Peyer's patch (tissue), 4 donors: ENCODE measurements around the gene PSMD13.

Experiments used
- CTCF ChIP-seq, 6 experiments: fragments of 450-650 bp in 4 of 6; fragments of 200-600 bp in 2 of 6; sonication (generic) in 1 of 6; IDR thresholded peaks; one replicate each; pipeline ENCODE4 v1.5.1; 2017 to 2019; ENCODE audit warnings: antibody characterized with exemption in 6 of 6, mild to moderate bottlenecking in 3 of 6, moderate library complexity in 1 of 6
- POLR2A ChIP-seq, 2 donors: fragments of 450-650 bp; IDR thresholded peaks; one replicate each; pipeline ENCODE4 v1.5.1; 2017; ENCODE audit warnings: antibody characterized with exemption in 2 of 2, mild to moderate bottlenecking in 2 of 2, moderate library complexity in 2 of 2

- TF ChIP-seq CTCF (IDR thresholded peaks at IDR 0.05) = no peak
- no peak for TF ChIP-seq POLR2A (IDR thresholded peaks at IDR 0.05)
Observed at GRCh38 chr11:198236-198806, 38.5 kb upstream of the PSMD13 start.
